ENCODE data around the gene CAB39. TPM values are rescaled to one million over a fixed set of nuclear protein-coding genes. Genes with fewer than 3 reads are reported as not detected.

Gene CAB39
- total RNA-seq, 4 donors from 2014 or later: 53.0 to 67.1 (median 59.5) TPM

DNA sequence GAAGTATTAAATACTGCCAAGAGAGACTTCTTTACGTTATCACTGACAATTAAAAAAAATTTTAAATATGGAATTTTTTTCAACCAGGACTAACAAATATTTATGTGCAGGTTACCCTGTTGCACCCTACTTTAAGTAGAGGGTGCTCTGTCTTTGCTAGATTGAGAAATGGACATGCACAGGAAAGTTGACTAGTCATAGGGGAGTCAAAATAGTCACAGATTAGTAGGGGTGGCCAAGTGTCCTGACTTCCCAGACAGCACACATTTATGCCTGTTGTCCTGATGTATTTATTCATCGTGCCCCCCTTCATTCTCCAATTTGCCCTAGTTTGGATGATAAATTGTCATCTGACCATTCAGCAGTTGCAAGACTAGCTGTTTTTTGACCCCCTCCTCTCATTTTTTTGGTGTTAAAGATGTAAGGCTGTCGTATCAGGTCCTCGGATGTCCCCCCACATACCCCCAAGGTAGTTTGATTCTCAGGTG, 20.3 kb downstream of the CAB39 start:
- WGBS: 87% methylated on average over 4 of the region's 4 CpGs
- no peak overlapping the region for H3K27ac ChIP-seq
- H3K4me1 ChIP-seq: peaks cover 27% of the 10 kb centered on the region
- H3K9me3 ChIP-seq: no peaks in the 10 kb centered on the region
- TF ChIP-seq, protein P1, sequence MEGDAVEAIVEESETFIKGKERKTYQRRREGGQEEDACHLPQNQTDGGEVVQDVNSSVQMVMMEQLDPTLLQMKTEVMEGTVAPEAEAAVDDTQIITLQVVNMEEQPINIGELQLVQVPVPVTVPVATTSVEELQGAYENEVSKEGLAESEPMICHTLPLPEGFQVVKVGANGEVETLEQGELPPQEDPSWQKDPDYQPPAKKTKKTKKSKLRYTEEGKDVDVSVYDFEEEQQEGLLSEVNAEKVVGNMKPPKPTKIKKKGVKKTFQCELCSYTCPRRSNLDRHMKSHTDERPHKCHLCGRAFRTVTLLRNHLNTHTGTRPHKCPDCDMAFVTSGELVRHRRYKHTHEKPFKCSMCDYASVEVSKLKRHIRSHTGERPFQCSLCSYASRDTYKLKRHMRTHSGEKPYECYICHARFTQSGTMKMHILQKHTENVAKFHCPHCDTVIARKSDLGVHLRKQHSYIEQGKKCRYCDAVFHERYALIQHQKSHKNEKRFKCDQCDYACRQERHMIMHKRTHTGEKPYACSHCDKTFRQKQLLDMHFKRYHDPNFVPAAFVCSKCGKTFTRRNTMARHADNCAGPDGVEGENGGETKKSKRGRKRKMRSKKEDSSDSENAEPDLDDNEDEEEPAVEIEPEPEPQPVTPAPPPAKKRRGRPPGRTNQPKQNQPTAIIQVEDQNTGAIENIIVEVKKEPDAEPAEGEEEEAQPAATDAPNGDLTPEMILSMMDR (IDR thresholded peaks at IDR 0.05): no peak
- TF ChIP-seq POLR2A (IDR thresholded peaks at IDR 0.05) (no peak), EP300 (IDR thresholded peaks at IDR 0.05) (no peak), POLR2AphosphoS5 (IDR thresholded peaks at IDR 0.05) (no peak)
- H3K36me3 ChIP-seq: no peaks in the 10 kb centered on the region
- H3K27me3 ChIP-seq: no peaks in the 10 kb centered on the region
- H3K4me3 ChIP-seq: no peak overlapping the region
- DNase-seq (ENCODE audit: low spot score in 2 of 2): no peak

DNA sequence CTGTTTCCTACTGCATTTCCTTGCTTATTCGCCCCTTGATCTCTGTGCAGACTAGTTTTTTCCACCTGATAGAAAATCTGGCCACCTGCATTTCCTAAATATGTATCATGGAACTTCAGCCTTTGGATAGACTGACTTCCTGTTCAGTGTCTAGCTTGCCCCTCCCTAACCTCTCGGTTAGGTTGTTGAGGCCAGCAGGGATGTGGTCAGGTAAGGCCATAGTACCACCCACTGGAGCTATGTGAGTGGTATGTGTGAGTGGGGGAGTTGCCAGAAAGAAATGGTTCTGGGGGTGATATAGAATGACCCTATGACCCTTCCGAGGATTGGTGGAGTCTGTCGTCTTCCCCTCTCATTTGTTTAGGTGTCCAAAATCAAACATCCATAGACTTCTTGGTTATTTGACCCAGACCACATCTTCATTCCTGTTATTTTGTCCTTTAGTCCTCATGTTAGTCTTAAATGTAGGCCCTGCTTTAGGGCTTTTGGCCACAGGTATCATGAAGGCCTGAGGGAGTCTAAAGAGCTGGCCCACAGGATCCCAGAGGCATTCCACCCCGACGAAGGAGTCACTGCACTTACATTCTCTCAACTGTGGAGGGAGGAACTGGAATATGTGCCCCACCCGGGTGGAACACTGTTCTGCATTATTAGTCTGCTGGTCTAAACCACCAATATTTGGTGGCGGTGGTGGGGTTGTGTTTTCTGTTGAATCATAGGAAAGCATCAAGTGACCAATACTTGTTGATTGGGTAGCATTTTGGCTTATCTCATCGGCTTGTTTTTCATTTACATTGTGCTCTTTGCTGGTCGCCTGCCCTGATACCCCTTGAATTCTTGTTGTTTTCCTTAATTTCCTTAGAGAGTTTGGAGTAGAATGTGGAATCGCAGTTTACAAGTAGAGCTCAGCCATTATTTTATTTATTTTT, 21.9 kb downstream of the CAB39 start:
- H3K9me3 ChIP-seq: no peaks in the 10 kb centered on the region
- WGBS: 89% methylated on average over 11 of the region's 11 CpGs
- H3K4me3 ChIP-seq: no peak overlapping the region
- no peaks in the 10 kb centered on the region for H3K27me3 ChIP-seq
- H3K36me3 ChIP-seq: no peaks in the 10 kb centered on the region
- peaks cover 41% of the 10 kb centered on the region for H3K4me1 ChIP-seq
- DNase-seq (ENCODE audit: low spot score in 2 of 2): no peak
- no peak overlapping the region for H3K27ac ChIP-seq
- TF ChIP-seq, protein P1 (IDR thresholded peaks at IDR 0.05): no peak
- TF ChIP-seq POLR2AphosphoS5 (IDR thresholded peaks at IDR 0.05): no peak
- TF ChIP-seq EP300 (IDR thresholded peaks at IDR 0.05): no peak
- no peak for TF ChIP-seq POLR2A (IDR thresholded peaks at IDR 0.05)

DNA sequence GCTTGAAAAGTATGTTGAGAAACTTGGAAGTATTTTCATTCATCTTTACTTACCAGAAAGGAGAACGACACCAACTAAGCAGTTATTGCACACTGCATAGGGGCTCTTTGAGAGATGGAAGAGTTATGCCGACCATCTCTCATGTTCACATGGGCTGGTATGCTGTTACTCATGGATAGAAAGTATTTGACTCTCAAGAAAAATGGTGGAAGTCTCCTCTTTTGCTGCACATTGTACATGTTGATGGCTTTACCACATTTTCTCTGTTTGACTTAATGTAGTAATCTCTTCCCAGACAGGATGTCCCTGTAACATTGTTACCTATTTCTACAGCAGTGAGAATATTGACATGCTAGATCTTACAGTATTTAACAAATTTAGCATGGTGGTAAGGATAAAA, 23.2 kb downstream of the CAB39 start:
- TF ChIP-seq POLR2AphosphoS5 (IDR thresholded peaks at IDR 0.05) (no peak), EP300 (IDR thresholded peaks at IDR 0.05) (no peak)
- TF ChIP-seq, protein P1 (IDR thresholded peaks at IDR 0.05): no peak
- 98% methylated on average over 2 of the region's 2 CpGs for WGBS
- Histone ChIP-seq H3K27me3 (no peaks in the 10 kb centered on the region), H3K4me3 (no peak overlapping the region), H3K27ac (no peak overlapping the region), H3K36me3 (peaks cover 7% of the 10 kb centered on the region), H3K9me3 (no peaks in the 10 kb centered on the region), H3K4me1 (peaks cover 42% of the 10 kb centered on the region)
- DNase-seq (ENCODE audit: low spot score in 2 of 2): no peak

DNA sequence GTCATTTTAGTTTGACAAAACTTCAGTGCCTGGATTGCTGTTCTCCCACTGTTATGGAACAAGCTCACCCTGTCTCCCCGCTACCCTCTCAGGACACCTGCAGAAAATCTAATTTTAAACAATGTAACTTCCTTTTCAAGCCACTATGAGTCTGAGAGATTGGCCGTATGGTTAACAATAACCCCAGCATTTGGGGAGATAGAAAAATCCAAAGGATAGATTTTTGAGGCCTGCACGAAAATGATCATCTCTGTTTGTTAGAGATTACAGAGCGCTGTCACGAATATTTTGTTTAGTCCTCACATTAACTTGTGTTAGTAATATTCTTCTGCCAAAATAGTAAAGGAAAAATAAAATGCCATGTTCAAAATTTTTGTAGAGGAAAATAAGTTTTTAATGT, 24.7 kb downstream of the CAB39 start:
- Histone ChIP-seq H3K27ac (no peak overlapping the region), H3K4me3 (no peak overlapping the region), H3K4me1 (peaks cover 42% of the 10 kb centered on the region), H3K27me3 (no peaks in the 10 kb centered on the region), H3K9me3 (no peaks in the 10 kb centered on the region), H3K36me3 (peaks cover 12% of the 10 kb centered on the region)
- TF ChIP-seq EP300 (IDR thresholded peaks at IDR 0.05) (no peak), POLR2A (IDR thresholded peaks at IDR 0.05) (no peak), POLR2AphosphoS5 (IDR thresholded peaks at IDR 0.05) (no peak)
- TF ChIP-seq, protein P1 (IDR thresholded peaks at IDR 0.05): no peak
- DNase-seq (ENCODE audit: low spot score in 2 of 2): no peak
- WGBS: 81% methylated on average over 5 of the region's 5 CpGs

DNA sequence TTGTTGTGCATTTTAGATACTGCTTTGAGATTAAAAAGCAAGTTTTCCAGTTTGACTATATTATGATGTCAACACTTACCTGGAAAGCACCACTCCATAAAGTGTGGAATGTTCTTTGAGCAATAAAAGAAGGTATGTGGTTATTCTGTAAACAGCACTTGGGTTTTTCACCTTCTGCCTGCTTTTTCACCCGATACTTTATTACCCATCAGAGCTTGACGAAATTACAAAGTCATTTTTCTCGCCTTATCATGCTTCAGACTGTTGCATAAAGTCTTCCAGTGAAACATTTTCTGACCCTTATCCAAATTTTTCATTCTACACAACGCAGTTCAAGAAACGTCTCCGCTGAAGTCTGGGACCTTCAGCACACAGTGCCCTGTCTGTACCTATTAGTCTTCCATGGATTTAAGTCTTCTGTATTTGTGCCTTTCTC, 25.2 kb downstream of the CAB39 start:
- Histone ChIP-seq H3K4me1 (peaks cover 42% of the 10 kb centered on the region), H3K36me3 (peaks cover 12% of the 10 kb centered on the region), H3K27me3 (no peaks in the 10 kb centered on the region), H3K27ac (no peak overlapping the region), H3K4me3 (no peak overlapping the region), H3K9me3 (no peaks in the 10 kb centered on the region)
- TF ChIP-seq POLR2AphosphoS5 (IDR thresholded peaks at IDR 0.05) (no peak), EP300 (IDR thresholded peaks at IDR 0.05) (no peak), POLR2A (IDR thresholded peaks at IDR 0.05) (no peak)
- TF ChIP-seq, protein P1 (IDR thresholded peaks at IDR 0.05): no peak
- WGBS: 52% methylated on average over 6 of the region's 6 CpGs
- no peak for DNase-seq (ENCODE audit: low spot score in 2 of 2)
